ENCODE data around the gene ARHGAP30. TPM values are rescaled to one million over a fixed set of nuclear protein-coding genes. Genes with fewer than 3 reads are reported as not detected.

ARHGAP30 gene
- total RNA-seq, 6 experiments from 2014 or later, result not detected

DNA sequence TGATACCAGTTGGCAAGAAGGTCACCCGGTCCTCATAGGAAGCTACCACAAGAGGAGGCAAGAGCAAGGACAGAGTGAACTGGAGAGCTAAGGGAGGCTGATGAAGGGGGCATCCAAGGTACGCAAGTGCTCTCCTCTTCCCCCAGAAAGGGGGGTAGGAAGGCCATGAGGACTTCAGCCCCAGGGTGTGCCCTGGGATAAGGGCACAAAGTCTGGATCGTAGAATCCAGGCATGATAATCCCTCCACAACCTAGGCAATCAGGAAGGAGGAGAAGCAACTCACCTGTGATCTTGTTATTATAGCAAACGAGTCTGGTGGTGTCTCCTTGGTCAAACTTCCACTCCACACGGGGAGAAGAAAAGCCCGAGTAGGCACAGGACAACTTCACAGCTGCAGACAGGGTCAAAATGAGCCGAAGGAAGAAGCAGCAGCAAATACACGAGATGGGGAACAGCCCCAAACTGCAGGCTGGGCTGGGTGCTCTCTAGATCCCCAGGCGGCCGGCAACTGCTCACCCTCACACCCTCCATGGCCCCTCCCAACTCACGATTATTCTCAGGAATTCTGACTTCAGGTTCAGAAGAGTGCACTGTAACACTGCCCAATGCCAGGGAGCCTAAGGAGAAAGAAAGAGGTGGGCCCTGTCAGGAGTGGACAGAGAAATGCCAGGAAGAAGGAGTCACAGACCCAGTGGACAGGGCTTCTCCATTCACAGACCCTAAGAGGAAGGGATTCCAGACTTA is 68.8 kb downstream of the ARHGAP30 start:
- H3K27me3 Mint-ChIP-seq (ENCODE audit: insufficient read depth), result peaks cover 6% of the 10 kb centered on the region
- DNase-seq, result no peak
- H3K4me1 Mint-ChIP-seq (ENCODE audit: low read depth), result peaks cover 28% of the 10 kb centered on the region
- TF ChIP-seq CTCF (IDR thresholded peaks at IDR 0.05), result no peak
- H3K9me3 Mint-ChIP-seq, result no peaks in the 10 kb centered on the region
- no peaks in the 10 kb centered on the region for H3K36me3 Mint-ChIP-seq (ENCODE audit: low read depth)
- no peak overlapping the region for H3K4me3 Mint-ChIP-seq
- no peak overlapping the region for H3K27ac Mint-ChIP-seq

DNA sequence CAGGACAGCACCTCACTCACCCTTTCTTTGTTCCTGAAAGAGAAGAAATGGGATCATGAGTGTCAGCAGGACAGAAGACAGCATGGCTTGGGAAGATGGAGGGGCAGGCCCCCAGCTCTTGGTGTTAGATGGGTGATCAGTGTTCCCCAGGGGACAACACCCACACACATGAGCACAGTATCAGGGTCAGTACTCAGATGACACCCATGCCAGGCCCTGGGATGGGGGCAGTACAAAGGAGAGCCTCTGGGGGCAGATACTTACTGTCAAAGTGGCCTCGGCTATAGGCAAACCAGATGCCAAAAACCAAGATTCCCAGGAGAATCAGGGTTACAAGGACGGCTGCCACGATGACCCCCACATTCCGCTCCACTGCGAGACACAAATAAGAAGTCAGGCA is 70.3 kb downstream of the ARHGAP30 start:
- DNase-seq, result no peak
- Mint-ChIP-seq H3K4me1 (ENCODE audit: low read depth) (peaks cover 39% of the 10 kb centered on the region), H3K36me3 (ENCODE audit: low read depth) (no peaks in the 10 kb centered on the region), H3K4me3 (no peak overlapping the region), H3K27me3 (ENCODE audit: insufficient read depth) (peaks cover 7% of the 10 kb centered on the region), H3K9me3 (no peaks in the 10 kb centered on the region), H3K27ac (no peak overlapping the region)
- TF ChIP-seq CTCF (IDR thresholded peaks at IDR 0.05), result peak; percentile 31; the same call in 1 of the 2 replicates

- H3K27me3 Mint-ChIP-seq (ENCODE audit: insufficient read depth), result peaks cover 7% of the 10 kb centered on the region
- peaks cover 48% of the 10 kb centered on the region for H3K4me1 Mint-ChIP-seq (ENCODE audit: low read depth)
- DNase-seq, result peak; percentile 56
- no peaks in the 10 kb centered on the region for H3K36me3 Mint-ChIP-seq (ENCODE audit: low read depth)
- peak; percentile 75 for TF ChIP-seq CTCF (IDR thresholded peaks at IDR 0.05)
- H3K4me3 Mint-ChIP-seq, result no peak overlapping the region
- no peaks in the 10 kb centered on the region for H3K9me3 Mint-ChIP-seq
- H3K27ac Mint-ChIP-seq, result no peak overlapping the region
These were observed 72.2 kb downstream of the ARHGAP30 start for GRCh38 chr1:160997323-160998038.

Other genes with a start within 250 kb of the ARHGAP30 start
- gene CD244, start 207.0 kb downstream of the ARHGAP30 start, total RNA-seq (2021; fragmentation: NEBNext Ultra II Directional; extraction: Animal tissue kit (Norgen Biotek cat#: 25700)), result not detected
- not detected for gene ITLN1, start 184.7 kb downstream of the ARHGAP30 start, total RNA-seq (2021; fragmentation: NEBNext Ultra II Directional; extraction: Animal tissue kit (Norgen Biotek cat#: 25700))
- gene ITLN2, start 115.1 kb downstream of the ARHGAP30 start, total RNA-seq (2021; fragmentation: NEBNext Ultra II Directional; extraction: Animal tissue kit (Norgen Biotek cat#: 25700)), result not detected
- gene F11R, start 48.7 kb downstream of the ARHGAP30 start, total RNA-seq (2021; fragmentation: NEBNext Ultra II Directional; extraction: Animal tissue kit (Norgen Biotek cat#: 25700)), result under 1 TPM in 4 of 6 experiments, not detected in 2; 0.05 to 0.38 (median 0.14) TPM
- not detected for gene TSTD1, start 30.9 kb downstream of the ARHGAP30 start, total RNA-seq (2021; fragmentation: NEBNext Ultra II Directional; extraction: Animal tissue kit (Norgen Biotek cat#: 25700))
- gene USF1, start 23.9 kb downstream of the ARHGAP30 start, total RNA-seq (2021; fragmentation: NEBNext Ultra II Directional; extraction: Animal tissue kit (Norgen Biotek cat#: 25700)), result 10 to 100 TPM; 31.2 to 38.0 (median 33.4) TPM
- under 1 TPM in 2 of 6 experiments, not detected in 4; 0.09 to 0.14 TPM for gene NECTIN4, start 19.7 kb upstream of the ARHGAP30 start, total RNA-seq (2021; fragmentation: NEBNext Ultra II Directional; extraction: Animal tissue kit (Norgen Biotek cat#: 25700))
- gene KLHDC9, start 28.5 kb upstream of the ARHGAP30 start, total RNA-seq (2021; fragmentation: NEBNext Ultra II Directional; extraction: Animal tissue kit (Norgen Biotek cat#: 25700)), result 1 to 10 TPM; 1.3 to 2.7 (median 2.1) TPM
- 100 to 1,000 TPM in 2 of 6 experiments, 10 to 100 TPM in 4; 77.4 to 114 (median 92.8) TPM for gene PFDN2, start 48.1 kb upstream of the ARHGAP30 start, total RNA-seq (2021; fragmentation: NEBNext Ultra II Directional; extraction: Animal tissue kit (Norgen Biotek cat#: 25700))
- gene NIT1, start 48.2 kb upstream of the ARHGAP30 start, total RNA-seq (2021; fragmentation: NEBNext Ultra II Directional; extraction: Animal tissue kit (Norgen Biotek cat#: 25700)), result 10 to 100 TPM; 26.2 to 35.1 (median 32.5) TPM
- 10 to 100 TPM; 29.8 to 39.2 (median 36.0) TPM for gene DEDD, start 62.8 kb upstream of the ARHGAP30 start, total RNA-seq (2021; fragmentation: NEBNext Ultra II Directional; extraction: Animal tissue kit (Norgen Biotek cat#: 25700))
- gene UFC1, start 84.1 kb upstream of the ARHGAP30 start, total RNA-seq (2021; fragmentation: NEBNext Ultra II Directional; extraction: Animal tissue kit (Norgen Biotek cat#: 25700)), result 10 to 100 TPM; 83.8 to 92.6 (median 85.1) TPM
- gene USP21, start 89.6 kb upstream of the ARHGAP30 start, total RNA-seq (2021; fragmentation: NEBNext Ultra II Directional; extraction: Animal tissue kit (Norgen Biotek cat#: 25700)), result 10 to 100 TPM; 16.6 to 18.9 (median 17.2) TPM
- gene PPOX, start 96.5 kb upstream of the ARHGAP30 start, total RNA-seq (2021; fragmentation: NEBNext Ultra II Directional; extraction: Animal tissue kit (Norgen Biotek cat#: 25700)), result 10 to 100 TPM; 11.8 to 15.2 (median 13.5) TPM
- 10 to 100 TPM; 31.0 to 38.2 (median 35.4) TPM for gene B4GALT3, start 107.6 kb upstream of the ARHGAP30 start, total RNA-seq (2021; fragmentation: NEBNext Ultra II Directional; extraction: Animal tissue kit (Norgen Biotek cat#: 25700))
- gene ADAMTS4, start 129.2 kb upstream of the ARHGAP30 start, total RNA-seq (2021; fragmentation: NEBNext Ultra II Directional; extraction: Animal tissue kit (Norgen Biotek cat#: 25700)), result 1 to 10 TPM; 3.4 to 8.3 (median 6.5) TPM
- gene NDUFS2, start 132.5 kb upstream of the ARHGAP30 start, total RNA-seq (2021; fragmentation: NEBNext Ultra II Directional; extraction: Animal tissue kit (Norgen Biotek cat#: 25700)), result 10 to 100 TPM; 81.5 to 90.8 (median 85.8) TPM
- gene FCER1G, start 145.4 kb upstream of the ARHGAP30 start, total RNA-seq (2021; fragmentation: NEBNext Ultra II Directional; extraction: Animal tissue kit (Norgen Biotek cat#: 25700)), result 1 to 10 TPM in 1 of 6 experiments, under 1 TPM in 4, not detected in 1; 0.33 to 1.0 (median 0.53) TPM
- gene APOA2, start 153.7 kb upstream of the ARHGAP30 start, total RNA-seq (2021; fragmentation: NEBNext Ultra II Directional; extraction: Animal tissue kit (Norgen Biotek cat#: 25700)), result not detected
- gene TOMM40L, start 156.2 kb upstream of the ARHGAP30 start, total RNA-seq (2021; fragmentation: NEBNext Ultra II Directional; extraction: Animal tissue kit (Norgen Biotek cat#: 25700)), result 10 to 100 TPM in 5 of 6 experiments, 1 to 10 TPM in 1; 9.8 to 13.6 (median 10.6) TPM
- not detected for gene NR1I3, start 168.3 kb upstream of the ARHGAP30 start, total RNA-seq (2021; fragmentation: NEBNext Ultra II Directional; extraction: Animal tissue kit (Norgen Biotek cat#: 25700))
- not detected for gene PCP4L1, start 188.9 kb upstream of the ARHGAP30 start, total RNA-seq (2021; fragmentation: NEBNext Ultra II Directional; extraction: Animal tissue kit (Norgen Biotek cat#: 25700))
- gene MPZ, start 240.1 kb upstream of the ARHGAP30 start, total RNA-seq (2021; fragmentation: NEBNext Ultra II Directional; extraction: Animal tissue kit (Norgen Biotek cat#: 25700)), result 1 to 10 TPM in 1 of 6 experiments, under 1 TPM in 5; 0.28 to 1.1 (median 0.64) TPM
- gene SDHC, start 244.5 kb upstream of the ARHGAP30 start, total RNA-seq (2021; fragmentation: NEBNext Ultra II Directional; extraction: Animal tissue kit (Norgen Biotek cat#: 25700)), result 100 to 1,000 TPM; 237 to 285 (median 247) TPM

All from HFFc6 (cell line).